Retinal pigment epithelial cell (primary cell): ENCODE measurements around the gene NINL.

Experiments used
- DNase-seq: peaks from one replicate; pipeline ENCODE4 v3.0.0-alpha.2; 2010; ENCODE audit warnings: low read depth
- H3K4me3 ChIP-seq: 2 replicates; pipeline ENCODE4 v1.5.1; 2011; ENCODE audit warnings: mild to moderate bottlenecking, low read length, control low read depth, moderate library complexity
- CTCF ChIP-seq: conservative IDR thresholded peaks from 2 replicates; pipeline ENCODE4 v1.5.1; 2011; ENCODE audit warnings: low read depth, low read length, control low read depth, inconsistent platforms

Gene NINL

GRCh38 chr20:25481918-25482253 lies 103.4 kb downstream of the NINL start:
- DNase-seq = no peak
- TF ChIP-seq CTCF = no peak

GRCh38 chr20:25481235-25481917 lies 104.0 kb downstream of the NINL start:
- no peak overlapping the region for H3K4me3 ChIP-seq
- TF ChIP-seq CTCF = peak; percentile 20
- no peak for DNase-seq

More at GRCh38 chr20:25481918-25482253, 103.4 kb downstream of the NINL start:
- no peak overlapping the region for H3K4me3 ChIP-seq

GRCh38 chr20:25480797-25481196 lies 104.5 kb downstream of the NINL start:
- TF ChIP-seq CTCF = no peak
- H3K4me3 ChIP-seq = no peak overlapping the region
- no peak for DNase-seq

GRCh38 chr20:25480156-25480555 lies 105.2 kb downstream of the NINL start:
- no peak overlapping the region for H3K4me3 ChIP-seq
- DNase-seq = no peak
- TF ChIP-seq CTCF = no peak

- no peak for TF ChIP-seq CTCF
- DNase-seq = no peak
- no peak overlapping the region for H3K4me3 ChIP-seq
These were observed 105.7 kb downstream of the NINL start for GRCh38 chr20:25479638-25480037.

- TF ChIP-seq CTCF = no peak
- DNase-seq = no peak
- H3K4me3 ChIP-seq = no peak overlapping the region
These were observed 106.3 kb downstream of the NINL start for GRCh38 chr20:25478889-25479568.

- no peak overlapping the region for H3K4me3 ChIP-seq
- no peak for DNase-seq
- TF ChIP-seq CTCF = no peak
These were observed 108.1 kb downstream of the NINL start for GRCh38 chr20:25477014-25477882.
